Activated T-cell treated with anti-CD3 and anti-CD28 coated beads for 4 hours (primary cell): ENCODE measurements around the gene PADI4.
"Not testable (repeated sequence)": the region's sequence is repeated elsewhere in the genome, so short reads cannot be mapped to it uniquely, and the experiment has no call there.

Source experiments
- DNase-seq: peaks from one replicate; pipeline ENCODE4 v3.0.0-alpha.2; 2020

The PADI4 gene

DNA sequence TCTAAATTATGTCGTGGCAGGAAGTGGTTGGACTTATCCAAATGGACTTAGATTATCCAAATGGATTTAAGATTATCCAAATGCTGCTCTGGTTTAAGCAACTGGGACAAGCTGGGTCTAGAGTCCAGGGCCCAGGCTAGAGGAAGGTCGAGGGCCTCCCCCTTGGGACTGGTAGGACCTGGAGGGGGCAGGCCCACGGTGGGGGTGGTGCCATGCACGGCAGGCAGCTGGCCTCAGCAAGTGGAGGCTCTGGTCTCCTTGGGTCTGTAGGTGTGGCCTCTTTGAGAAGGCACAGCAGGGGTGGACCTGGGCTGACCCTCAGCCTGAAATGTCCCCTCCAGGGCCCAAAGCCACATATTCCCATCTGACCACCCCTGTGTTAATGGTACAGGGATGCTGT lies 93.8 kb downstream of the PADI4 start:
- no peak for DNase-seq

DNA sequence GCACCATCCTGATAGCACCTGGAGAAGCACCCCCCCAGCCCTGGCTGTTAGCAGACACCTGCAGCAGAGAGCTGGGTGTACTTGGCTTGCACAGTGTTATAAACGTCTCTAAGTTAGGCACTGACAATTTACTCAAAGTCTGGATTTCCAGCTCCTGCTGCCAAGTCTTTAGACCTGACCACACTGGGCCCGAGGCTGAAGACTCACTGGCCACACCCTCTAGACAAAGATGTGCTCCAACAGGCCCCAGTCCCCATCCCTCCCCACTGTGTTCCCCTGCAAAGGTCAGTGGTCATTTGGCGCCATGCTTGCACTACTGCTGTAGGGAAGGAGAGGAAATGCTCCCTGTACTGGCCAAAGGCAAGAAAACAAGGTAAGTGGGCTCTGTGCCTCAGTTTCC lies 95.1 kb downstream of the PADI4 start:
- no peak for DNase-seq

DNA sequence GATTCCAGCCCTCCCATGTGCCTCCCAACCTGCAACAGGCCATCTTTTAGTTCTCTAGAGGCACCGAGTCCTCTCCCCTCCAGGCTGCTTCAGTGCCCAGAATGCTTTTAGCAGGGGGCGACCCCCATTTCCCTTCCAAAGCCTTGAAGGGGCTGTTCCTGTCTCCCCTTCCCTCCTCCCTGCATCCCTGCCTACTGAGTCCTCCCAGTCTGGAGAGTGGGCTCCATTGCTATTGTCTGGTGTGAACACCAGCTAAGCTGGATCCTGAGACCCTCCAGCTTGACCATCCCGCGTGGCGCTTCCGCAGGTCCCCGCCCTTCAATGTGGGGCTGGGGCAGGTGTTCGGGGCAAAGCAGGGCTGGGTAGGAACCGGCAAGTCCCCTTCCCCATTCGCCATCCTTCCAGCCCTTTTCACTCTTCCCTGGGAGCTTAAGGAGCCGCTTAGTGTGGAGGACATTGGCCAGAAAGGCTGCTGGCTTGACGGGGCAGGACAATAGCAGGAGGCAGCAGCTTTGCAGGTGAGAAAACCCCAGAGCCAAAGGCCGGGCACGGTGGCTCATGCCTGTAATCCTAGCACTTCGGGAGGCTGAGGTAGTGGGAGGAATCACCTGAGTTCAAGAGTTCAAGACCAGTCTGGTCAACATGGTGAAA lies 96.2 kb downstream of the PADI4 start:
- no peak for DNase-seq

DNA sequence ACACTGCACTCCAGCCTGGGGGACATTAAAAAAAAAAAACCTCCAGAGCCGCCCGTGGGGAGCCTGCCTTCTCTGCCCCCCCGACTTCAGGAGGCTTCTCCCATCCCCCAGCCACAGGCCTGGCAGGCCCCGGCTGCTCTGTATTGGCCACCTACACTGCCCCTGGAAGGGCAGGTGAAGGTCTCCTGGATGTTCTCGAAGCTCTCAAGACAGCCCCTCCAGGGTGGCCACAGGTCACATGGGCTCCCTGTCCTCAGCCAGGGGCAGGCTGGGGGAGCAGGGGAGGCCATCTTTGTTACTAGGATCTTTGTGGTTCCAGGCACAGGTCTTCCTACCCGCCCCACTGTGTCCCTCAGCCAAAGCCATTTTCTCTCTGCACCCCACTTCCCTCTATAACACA lies 96.8 kb downstream of the PADI4 start:
- DNase-seq: no peak

DNA sequence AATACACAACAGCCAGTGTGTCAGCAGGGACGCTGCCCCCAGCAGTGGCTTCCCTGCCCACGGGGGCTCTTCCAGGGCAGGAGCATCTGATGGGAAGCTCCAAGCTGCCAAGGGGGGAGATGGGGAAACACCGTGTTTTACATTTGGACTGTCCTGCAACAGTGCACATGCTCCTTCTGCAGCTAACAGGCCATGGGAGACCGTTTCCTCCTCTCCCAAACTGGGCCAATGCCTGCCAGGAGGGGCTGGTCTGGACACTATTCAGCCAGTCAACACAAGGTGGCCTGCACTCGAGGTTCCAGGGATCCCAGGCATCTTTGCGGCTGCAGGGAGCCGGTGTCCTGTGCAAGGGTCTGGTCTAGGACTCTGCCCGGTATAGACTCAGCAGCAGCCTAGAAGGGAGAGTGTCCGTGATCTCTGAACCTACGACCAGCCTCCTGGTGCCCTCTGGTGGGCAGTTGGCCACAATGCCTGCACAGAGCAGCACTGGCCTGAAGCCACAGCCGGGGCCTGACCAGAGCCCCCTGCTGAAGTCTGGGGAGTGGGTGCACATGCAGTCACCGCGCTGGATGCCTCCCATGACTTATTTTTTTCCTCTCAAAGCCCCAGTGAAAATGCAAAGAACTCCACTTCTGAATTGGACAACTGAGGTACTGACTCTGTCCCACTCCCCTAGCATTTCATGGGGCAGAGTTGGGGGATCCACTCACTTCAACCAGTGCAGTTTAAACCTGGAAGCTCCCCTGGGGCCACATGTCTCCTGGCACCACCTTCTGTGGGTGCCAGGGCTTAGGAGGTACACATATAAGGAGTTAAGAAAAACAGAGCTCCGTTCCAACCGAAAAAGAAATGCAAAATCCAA lies 98.1 kb downstream of the PADI4 start:
- no peak for DNase-seq

DNA sequence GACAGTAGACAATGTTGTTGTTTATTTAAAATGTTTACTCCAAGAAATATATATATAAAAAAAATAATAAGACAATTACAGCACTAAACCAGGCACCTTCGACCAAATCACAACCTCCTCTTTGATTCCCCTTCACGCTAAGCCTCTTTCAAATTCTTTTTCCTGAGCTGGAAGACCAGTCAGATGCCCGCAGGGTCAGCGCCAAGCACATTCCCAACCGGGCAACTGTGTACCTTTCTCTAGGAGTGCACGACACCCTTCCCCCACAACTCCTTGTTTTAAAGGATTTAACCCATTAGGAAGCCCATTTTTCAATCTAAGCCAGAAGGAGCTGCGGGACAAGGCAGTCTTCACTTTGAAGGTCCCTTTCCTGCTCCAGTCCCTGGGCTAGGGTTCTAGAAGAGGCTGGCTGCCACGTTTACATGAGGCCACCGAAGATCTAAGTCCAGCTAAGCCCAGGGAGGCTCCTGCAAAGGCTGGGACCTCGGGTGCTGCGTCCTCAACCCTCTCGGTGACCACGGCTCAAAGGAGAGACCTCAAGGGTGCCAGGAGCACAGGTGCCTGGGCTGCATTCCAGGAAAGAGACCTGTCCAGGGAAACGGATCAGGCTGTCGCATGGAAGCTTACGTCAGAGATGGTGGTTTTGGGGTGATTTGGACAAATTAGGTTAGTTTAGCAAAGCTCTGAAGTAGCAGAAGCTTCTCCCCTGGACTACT lies 98.9 kb downstream of the PADI4 start:
- not testable (repeated sequence) for DNase-seq

DNA sequence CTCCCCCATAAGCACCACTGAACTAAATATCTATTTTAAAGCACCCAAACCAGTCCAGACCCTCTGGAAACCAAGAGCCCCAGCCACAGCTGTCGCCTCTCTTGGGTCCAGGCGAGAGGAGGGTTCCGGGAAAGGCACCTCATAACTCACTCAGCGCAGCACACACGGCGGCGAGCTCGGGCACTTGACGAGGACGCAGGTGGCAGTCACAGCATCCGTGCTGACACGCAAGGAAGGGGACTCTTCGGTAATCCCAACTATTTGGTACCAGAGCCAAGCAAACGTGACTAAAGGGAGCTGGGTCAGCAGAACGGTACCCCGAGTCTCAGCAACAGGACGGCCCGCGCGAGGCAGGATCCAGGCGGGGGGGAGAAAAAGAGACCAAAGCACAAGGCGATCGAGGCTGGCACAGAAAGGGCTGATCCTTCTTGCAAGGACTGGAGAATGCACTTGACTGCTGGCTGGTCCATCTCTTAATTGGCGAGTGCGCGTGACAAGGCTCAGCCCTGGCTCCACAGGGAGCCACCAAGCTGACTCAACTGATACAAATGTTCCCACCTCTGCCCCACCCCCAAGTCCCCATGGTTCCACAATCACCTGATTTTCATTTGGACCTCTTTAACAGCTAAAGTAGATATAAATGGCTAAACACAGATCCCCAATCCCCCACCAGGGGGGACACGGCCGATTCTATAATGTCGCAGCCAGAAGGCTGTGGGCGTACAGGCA lies 100.0 kb downstream of the PADI4 start:
- DNase-seq: not testable (repeated sequence)

DNA sequence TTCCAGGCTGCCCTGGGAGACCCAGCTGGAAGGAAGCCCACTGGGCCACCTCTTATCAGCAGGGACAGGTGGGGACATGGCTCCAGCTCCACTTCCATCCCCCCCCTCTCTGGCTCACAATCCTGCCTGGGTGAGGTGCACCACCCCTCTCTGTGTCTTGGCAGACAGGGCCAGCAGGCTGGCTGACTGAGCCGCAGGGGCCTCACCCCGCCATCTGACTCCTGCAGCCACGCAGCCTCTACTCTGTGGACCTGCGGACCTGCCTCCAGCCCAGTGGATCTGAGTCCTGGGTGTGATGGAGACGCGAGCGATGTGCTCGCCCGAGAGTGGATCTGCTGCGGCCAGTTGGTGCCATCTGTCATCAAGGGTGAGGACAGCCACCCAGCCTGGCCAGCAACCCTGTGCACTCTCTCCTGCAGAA lies 101.4 kb downstream of the PADI4 start:
- DNase-seq: no peak

DNA sequence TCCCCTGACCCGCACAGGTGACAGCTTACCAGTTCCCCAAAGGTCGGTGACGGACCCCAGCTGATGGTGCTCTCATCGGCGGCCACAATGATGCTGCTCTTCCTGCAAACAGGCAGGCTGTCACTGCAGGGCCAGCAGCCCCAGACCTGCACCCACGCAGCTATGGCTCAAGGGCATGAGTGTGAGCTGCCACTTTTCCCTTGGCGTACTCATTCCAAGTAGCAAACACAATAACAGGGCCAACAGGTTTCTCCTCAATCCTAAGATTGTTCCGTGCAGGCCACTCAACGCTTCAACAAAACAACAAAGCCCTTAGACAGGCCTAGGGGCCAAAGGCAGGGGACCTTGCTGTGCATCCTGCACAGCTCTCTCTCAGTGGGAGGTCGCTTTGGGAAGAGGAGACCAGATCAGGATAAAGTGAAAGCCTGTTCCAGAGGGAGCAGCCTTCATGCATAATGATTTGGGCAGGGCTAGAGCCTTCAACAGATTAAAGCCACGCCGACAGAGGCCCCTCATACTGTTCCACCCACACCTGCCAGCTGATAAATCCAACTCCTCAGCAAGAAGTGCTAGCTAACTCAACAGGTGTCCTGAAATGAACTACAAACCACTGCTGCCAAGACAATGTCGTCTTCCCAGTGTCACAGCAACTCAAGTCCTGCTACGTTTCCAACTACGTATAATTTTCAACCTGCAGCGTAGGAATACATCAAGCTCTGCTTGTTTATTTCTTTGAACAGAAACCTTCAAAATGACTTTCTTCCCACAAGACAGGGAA lies 104.3 kb downstream of the PADI4 start:
- DNase-seq: no peak
